Measurements from ENCODE around the gene CYB561D2.

CYB561D2 gene

DNA sequence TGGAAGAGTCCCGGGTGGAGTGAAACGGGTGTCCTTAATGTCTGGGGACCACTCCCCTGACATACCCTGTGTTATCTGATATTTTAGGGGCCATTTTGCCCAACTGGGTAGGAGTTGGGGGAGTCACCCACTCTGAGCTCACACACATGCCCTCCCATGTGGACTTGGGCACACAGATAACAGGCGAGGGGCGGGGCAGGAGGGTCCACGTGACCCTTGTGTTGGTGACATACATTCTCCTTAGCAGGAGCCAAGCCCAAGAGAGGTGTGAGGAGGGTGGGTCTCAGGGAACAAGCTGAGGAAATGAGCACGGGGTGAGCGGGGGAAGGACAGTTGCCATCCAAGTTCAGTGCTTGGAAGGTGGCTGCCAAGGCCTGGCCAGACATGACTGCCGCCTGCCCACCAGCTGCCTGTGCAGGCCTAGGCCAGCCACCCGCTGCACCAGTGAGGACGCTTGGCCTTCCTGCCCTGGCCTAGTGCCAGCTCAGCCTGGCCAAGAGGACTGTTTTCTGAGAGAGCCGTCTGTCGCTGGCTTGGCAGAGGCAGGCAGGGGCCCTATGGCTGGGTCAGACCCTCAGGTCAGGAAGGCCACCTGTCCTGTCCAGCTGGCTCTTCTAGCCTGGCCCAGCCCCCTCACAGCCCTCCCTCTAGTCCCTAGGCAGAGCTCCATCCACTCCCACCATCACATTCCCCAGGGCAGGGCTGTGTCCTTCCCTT lies 40.0 kb downstream of the CYB561D2 start:
- DNase-seq (ENCODE audit: low read depth in 2 of 2), result no peak

DNA sequence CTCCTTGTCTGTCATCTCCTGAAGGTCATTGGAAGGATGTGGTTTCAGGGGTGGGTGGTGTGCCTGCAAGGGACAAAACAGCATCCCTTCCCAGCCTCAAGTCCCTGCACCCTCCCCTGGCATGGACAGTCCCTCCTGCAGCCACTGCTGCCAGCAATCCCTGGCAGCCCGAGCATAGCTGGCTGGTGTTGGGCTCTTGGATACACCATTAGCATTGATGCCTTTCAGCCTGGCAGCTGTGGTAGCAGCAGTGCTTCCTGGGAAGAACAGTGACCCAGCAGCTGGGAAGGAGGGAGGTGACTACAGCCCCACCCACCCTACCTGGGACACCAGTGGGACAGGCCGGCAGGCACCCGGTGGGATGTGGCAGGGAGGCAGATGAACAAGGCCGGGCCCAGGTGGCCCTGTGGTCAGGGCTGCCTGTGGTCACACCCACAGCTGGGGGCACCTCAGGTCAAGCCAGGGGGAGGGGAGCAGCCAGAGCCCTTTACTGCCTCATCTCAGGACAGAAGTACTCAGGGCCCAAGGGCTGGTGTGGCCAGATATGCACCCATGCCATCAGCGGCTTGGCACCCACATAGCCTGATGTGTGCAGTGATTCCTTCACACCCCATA lies 41.5 kb downstream of the CYB561D2 start:
- DNase-seq (ENCODE audit: low read depth in 2 of 2), result no peak

DNA sequence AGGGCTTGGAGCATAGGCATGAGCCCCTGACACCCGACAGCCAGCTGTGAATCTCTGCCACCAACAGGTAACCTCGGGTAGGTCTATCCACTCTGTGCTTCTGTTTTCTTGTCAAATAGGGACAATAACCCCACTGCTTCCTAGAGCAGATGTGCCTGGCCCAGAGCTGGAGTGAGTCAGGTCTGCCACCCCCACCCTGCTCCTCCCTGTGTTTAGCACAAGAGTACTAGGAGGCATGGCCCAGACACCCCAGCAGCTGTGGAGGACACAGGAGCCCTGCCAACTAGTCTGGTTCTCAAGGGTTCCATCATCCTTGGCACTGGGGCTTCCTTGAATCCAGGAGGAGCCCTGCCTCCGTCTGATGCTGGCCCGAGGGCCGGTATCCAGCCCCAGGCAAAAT lies 42.4 kb downstream of the CYB561D2 start:
- DNase-seq (ENCODE audit: low read depth in 2 of 2), result no peak

DNA sequence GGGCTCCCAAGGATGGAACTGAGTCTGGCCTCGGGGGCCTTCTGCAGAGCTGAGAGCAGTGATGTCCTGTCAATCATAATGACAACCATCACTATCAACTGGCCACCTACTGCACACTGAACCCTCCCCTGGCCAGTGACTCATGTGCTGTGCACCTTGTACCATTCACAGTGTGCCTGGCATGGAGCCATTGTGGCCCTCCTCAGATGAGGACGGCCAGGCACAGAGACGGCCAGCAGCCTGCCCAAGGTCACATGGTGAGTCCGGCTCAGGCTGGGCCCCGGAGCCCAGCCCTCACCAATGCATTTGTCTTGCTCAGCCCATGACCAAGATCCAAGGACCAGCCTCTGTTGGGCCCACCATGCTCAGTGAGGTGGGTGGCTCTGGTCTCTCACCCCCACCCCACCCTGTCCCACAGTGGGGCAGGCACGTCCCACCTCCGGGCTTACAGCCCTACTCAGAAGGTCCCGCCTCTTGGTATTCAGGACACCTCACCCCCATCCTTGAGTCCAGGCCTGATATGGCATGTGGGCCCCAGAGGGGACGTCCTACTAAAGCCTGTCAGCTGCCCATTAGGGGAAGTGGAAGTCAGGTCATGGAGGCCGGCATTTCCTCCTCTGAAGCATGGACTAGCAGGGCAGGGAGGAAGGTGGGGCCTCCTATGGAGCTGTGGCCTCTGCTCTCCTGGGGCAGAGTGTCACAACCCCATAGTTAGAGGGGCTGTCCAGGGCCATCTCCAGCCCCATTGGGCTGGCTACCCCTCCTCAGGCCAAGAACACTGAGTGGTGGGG lies 44.6 kb downstream of the CYB561D2 start:
- no peak for DNase-seq (ENCODE audit: low read depth in 2 of 2)

GRCh38 chr3:50396502-50396901 lies 45.8 kb downstream of the CYB561D2 start:
- no peak for DNase-seq (ENCODE audit: low read depth in 2 of 2)

GRCh38 chr3:50401978-50402595 lies 51.4 kb downstream of the CYB561D2 start:
- no peak for DNase-seq (ENCODE audit: low read depth in 2 of 2)

Measured in stimulated activated CD4-positive, alpha-beta T cell treated with anti-CD3 and anti-CD28 coated beads, Interleukin-1b, Interleukin-23, amount 100 ng/mL, for 4 hours (primary cell).